ENCODE data around the gene TNKS1BP1. TPM values are rescaled to one million over a fixed set of nuclear protein-coding genes. Genes with fewer than 3 reads are reported as not detected.
"Not testable (repeated sequence)": the region's sequence is repeated elsewhere in the genome, so short reads cannot be mapped to it uniquely, and the experiment has no call there.

Gene TNKS1BP1
- total and polyA plus RNA-seq, 4 donors = 28.3 to 67.1 (median 47.0) TPM

DNA sequence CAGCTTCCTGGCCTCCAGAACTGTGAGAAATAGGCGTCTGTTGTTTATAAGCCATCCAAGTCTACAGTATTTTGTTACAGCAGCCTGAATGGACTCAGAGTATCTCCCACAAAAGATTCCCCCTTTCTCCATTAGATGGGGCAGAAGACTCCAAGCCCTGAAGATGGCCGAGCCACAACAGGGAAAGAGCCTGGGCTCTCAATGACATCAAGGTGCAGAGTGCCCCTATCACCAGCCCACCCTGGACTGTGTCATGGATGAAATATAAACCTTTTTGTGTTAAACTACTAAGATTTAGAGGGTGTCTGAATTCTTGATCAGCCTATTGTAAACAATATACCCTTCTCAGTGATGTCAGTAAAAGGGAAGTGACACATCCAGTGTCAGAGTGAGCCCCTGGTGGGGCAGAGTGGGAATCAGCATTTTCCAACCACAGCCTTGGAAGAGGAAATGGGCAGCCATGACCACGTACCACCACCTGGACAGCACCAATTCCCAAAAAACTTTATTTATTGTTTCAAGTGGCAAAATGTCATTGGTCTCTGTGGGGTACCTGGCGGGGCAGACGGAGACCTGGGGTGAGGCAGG is 25.5 kb downstream of the TNKS1BP1 start:
- Histone ChIP-seq H3K4me1 (ENCODE audit: control insufficient read depth in 4 of 4, insufficient read depth in 4 of 4, low read length in 3 of 4) (peaks cover 6 to 9% (median 7%) of the 10 kb centered on the region in 4 donors), H3K9me3 (ENCODE audit: control insufficient read depth in 4 of 4, low read length in 3 of 4) (peaks cover 0 to 7% (median 5%) of the 10 kb centered on the region in 4 donors), H3K27ac (ENCODE audit: low read depth in 1 of 2, low read length in 2 of 2) (no peak overlapping the region), H3K36me3 (ENCODE audit: control insufficient read depth in 4 of 4, insufficient read depth in 3 of 4, low read depth in 1 of 4, low read length in 3 of 4) (peaks cover 22 to 50% (median 40%) of the 10 kb centered on the region in 4 donors), H3K4me3 (ENCODE audit: low read depth in 1 of 3, low read length in 3 of 3) (no peak overlapping the region), H3K27me3 (ENCODE audit: control insufficient read depth in 4 of 4, insufficient read depth in 4 of 4, low read length in 3 of 4) (no peaks in the 10 kb centered on the region), H3K9ac (ENCODE audit: low read depth in 1 of 2, low read length in 2 of 2) (no peak overlapping the region)
- no peak for DNase-seq (ENCODE audit: low spot score)
- TF ChIP-seq TAF1 (conservative IDR thresholded peaks at IDR 0.05) = no peak
- TF ChIP-seq, protein P1, sequence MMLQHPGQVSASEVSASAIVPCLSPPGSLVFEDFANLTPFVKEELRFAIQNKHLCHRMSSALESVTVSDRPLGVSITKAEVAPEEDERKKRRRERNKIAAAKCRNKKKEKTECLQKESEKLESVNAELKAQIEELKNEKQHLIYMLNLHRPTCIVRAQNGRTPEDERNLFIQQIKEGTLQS (IDR thresholded peaks at IDR 0.05) = no peak
- WGBS = 97% methylated on average over 5 of the region's 5 CpGs

DNA sequence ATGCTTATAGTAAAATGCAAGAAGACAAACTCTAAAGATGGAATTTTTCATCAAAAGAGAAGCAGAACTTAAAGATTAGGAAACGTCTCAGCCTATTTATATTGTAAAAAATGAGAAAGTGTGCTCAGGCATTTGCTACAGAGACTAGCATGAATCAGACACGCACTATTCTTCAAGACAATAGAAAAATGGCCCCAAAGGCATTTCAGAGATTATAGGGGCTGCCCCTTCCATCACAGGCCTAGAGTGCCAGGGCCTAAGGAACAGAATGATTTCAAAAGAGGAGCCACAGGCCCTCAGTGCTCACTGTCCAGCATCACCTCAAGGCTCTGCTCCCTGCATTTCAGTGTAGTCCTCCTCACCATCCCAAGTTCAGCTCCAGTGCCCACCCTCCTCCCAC is 27.5 kb downstream of the TNKS1BP1 start:
- peaks cover 19 to 42% (median 38%) of the 10 kb centered on the region in 4 donors for H3K36me3 ChIP-seq (ENCODE audit: control insufficient read depth in 4 of 4, insufficient read depth in 3 of 4, low read depth in 1 of 4, low read length in 3 of 4)
- no peak overlapping the region for H3K27ac ChIP-seq (ENCODE audit: low read depth in 1 of 2, low read length in 2 of 2)
- H3K9me3 ChIP-seq (ENCODE audit: control insufficient read depth in 4 of 4, low read length in 3 of 4) = peaks cover 0 to 7% (median 5%) of the 10 kb centered on the region in 4 donors
- WGBS = 92% methylated on average over 2 of the region's 2 CpGs
- H3K27me3 ChIP-seq (ENCODE audit: control insufficient read depth in 4 of 4, insufficient read depth in 4 of 4, low read length in 3 of 4) = no peaks in the 10 kb centered on the region
- no peak for DNase-seq (ENCODE audit: low spot score)
- H3K4me3 ChIP-seq (ENCODE audit: low read depth in 1 of 3, low read length in 3 of 3) = no peak overlapping the region
- TF ChIP-seq, protein P2, sequence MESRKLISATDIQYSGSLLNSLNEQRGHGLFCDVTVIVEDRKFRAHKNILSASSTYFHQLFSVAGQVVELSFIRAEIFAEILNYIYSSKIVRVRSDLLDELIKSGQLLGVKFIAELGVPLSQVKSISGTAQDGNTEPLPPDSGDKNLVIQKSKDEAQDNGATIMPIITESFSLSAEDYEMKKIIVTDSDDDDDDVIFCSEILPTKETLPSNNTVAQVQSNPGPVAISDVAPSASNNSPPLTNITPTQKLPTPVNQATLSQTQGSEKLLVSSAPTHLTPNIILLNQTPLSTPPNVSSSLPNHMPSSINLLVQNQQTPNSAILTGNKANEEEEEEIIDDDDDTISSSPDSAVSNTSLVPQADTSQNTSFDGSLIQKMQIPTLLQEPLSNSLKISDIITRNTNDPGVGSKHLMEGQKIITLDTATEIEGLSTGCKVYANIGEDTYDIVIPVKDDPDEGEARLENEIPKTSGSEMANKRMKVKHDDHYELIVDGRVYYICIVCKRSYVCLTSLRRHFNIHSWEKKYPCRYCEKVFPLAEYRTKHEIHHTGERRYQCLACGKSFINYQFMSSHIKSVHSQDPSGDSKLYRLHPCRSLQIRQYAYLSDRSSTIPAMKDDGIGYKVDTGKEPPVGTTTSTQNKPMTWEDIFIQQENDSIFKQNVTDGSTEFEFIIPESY (IDR thresholded peaks at IDR 0.05) = no peak
- TF ChIP-seq JUND (IDR thresholded peaks at IDR 0.05) (no peak), TAF1 (conservative IDR thresholded peaks at IDR 0.05) (no peak), HNF4G (IDR thresholded peaks at IDR 0.05) (no peak), RAD21 (IDR thresholded peaks at IDR 0.05) (no peak), HNF4A (conservative IDR thresholded peaks at IDR 0.05) (no peak), EGR1 (IDR thresholded peaks at IDR 0.05; ENCODE audit: low read depth in 2 of 2) (no peak), SP1 (IDR thresholded peaks at IDR 0.05) (no peak)
- TF ChIP-seq, protein P3, sequence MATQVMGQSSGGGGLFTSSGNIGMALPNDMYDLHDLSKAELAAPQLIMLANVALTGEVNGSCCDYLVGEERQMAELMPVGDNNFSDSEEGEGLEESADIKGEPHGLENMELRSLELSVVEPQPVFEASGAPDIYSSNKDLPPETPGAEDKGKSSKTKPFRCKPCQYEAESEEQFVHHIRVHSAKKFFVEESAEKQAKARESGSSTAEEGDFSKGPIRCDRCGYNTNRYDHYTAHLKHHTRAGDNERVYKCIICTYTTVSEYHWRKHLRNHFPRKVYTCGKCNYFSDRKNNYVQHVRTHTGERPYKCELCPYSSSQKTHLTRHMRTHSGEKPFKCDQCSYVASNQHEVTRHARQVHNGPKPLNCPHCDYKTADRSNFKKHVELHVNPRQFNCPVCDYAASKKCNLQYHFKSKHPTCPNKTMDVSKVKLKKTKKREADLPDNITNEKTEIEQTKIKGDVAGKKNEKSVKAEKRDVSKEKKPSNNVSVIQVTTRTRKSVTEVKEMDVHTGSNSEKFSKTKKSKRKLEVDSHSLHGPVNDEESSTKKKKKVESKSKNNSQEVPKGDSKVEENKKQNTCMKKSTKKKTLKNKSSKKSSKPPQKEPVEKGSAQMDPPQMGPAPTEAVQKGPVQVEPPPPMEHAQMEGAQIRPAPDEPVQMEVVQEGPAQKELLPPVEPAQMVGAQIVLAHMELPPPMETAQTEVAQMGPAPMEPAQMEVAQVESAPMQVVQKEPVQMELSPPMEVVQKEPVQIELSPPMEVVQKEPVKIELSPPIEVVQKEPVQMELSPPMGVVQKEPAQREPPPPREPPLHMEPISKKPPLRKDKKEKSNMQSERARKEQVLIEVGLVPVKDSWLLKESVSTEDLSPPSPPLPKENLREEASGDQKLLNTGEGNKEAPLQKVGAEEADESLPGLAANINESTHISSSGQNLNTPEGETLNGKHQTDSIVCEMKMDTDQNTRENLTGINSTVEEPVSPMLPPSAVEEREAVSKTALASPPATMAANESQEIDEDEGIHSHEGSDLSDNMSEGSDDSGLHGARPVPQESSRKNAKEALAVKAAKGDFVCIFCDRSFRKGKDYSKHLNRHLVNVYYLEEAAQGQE (IDR thresholded peaks at IDR 0.05) = no peak
- TF ChIP-seq, protein P4, sequence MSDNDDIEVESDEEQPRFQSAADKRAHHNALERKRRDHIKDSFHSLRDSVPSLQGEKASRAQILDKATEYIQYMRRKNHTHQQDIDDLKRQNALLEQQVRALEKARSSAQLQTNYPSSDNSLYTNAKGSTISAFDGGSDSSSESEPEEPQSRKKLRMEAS (IDR thresholded peaks at IDR 0.05) = no peak
- TF ChIP-seq, protein P5, sequence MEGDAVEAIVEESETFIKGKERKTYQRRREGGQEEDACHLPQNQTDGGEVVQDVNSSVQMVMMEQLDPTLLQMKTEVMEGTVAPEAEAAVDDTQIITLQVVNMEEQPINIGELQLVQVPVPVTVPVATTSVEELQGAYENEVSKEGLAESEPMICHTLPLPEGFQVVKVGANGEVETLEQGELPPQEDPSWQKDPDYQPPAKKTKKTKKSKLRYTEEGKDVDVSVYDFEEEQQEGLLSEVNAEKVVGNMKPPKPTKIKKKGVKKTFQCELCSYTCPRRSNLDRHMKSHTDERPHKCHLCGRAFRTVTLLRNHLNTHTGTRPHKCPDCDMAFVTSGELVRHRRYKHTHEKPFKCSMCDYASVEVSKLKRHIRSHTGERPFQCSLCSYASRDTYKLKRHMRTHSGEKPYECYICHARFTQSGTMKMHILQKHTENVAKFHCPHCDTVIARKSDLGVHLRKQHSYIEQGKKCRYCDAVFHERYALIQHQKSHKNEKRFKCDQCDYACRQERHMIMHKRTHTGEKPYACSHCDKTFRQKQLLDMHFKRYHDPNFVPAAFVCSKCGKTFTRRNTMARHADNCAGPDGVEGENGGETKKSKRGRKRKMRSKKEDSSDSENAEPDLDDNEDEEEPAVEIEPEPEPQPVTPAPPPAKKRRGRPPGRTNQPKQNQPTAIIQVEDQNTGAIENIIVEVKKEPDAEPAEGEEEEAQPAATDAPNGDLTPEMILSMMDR (IDR thresholded peaks at IDR 0.05; ENCODE audit: low read depth, low read length, missing input control) = no peak
- H3K9ac ChIP-seq (ENCODE audit: low read depth in 1 of 2, low read length in 2 of 2) = no peak overlapping the region
- peaks cover 17 to 22% (median 19%) of the 10 kb centered on the region in 4 donors for H3K4me1 ChIP-seq (ENCODE audit: control insufficient read depth in 4 of 4, insufficient read depth in 4 of 4, low read length in 3 of 4)

DNA sequence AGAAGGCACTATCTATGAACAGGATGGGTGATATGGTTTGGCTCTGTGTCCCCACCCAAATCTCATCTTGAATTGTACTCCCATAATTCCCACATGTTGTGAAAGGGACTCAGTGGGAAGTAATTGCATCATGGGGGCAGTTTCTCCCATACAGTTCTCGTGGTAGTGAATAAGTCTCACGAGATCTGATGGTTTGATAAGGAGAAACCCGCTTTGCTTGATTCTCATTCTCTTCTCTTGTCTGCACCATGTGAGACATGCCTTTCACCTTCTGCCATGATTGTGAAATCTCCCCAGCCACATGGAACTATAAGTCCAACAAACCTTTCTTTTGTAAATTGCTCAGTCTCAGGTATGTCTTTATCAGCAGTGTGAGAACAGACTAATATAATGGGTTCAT is 28.5 kb downstream of the TNKS1BP1 start:
- peaks cover 9 to 31% (median 28%) of the 10 kb centered on the region in 4 donors for H3K36me3 ChIP-seq (ENCODE audit: control insufficient read depth in 4 of 4, insufficient read depth in 3 of 4, low read depth in 1 of 4, low read length in 3 of 4)
- H3K9ac ChIP-seq (ENCODE audit: low read depth in 1 of 2, low read length in 2 of 2); DNase-seq (ENCODE audit: low spot score); H3K9me3 ChIP-seq (ENCODE audit: control insufficient read depth in 4 of 4, low read length in 3 of 4); H3K4me3 ChIP-seq (ENCODE audit: low read depth in 1 of 3, low read length in 3 of 3); H3K27ac ChIP-seq (ENCODE audit: low read depth in 1 of 2, low read length in 2 of 2); H3K27me3 ChIP-seq (ENCODE audit: control insufficient read depth in 4 of 4, insufficient read depth in 4 of 4, low read length in 3 of 4): not testable (repeated sequence)
- WGBS = 96% methylated on average over 3 of the region's 3 CpGs
- peaks cover 17 to 22% (median 19%) of the 10 kb centered on the region in 4 donors for H3K4me1 ChIP-seq (ENCODE audit: control insufficient read depth in 4 of 4, insufficient read depth in 4 of 4, low read length in 3 of 4)

All from liver (tissue), 9 donors.